Measurements from ENCODE around the gene KIAA1328.
A peak's percentile ranks its signal among the peaks of the same experiment; 100 is the strongest.
"Not testable (repeated sequence)": the region's sequence is repeated elsewhere in the genome, so short reads cannot be mapped to it uniquely, and the experiment has no call there.

The KIAA1328 gene

GRCh38 chr18:37161491-37161890 is 332.6 kb downstream of the KIAA1328 start:
- no peak for DNase-seq

- no peak for DNase-seq
Observed at GRCh38 chr18:37162551-37162950, 333.6 kb downstream of the KIAA1328 start.

DNA sequence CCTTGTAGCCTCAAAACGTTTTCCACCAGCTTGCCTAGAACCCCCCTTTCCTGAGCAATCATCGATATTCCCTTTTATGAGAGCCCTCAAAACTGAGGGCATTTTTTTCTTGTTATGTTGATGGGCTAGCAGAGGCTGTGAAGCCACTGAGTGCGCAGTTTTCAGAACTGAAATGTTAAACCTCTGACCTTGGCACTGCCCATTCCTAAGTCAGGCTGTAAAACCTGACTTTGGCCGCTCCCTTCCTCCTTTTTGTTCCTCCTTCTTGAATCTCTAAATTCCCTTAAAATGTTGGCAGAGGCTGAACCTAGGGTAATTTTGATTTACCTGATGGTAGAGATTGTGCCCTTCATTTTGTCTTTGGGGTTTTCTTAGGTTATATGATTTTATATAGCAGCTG is 334.2 kb downstream of the KIAA1328 start:
- no peak for DNase-seq

GRCh38 chr18:37166491-37166890 is 337.6 kb downstream of the KIAA1328 start:
- DNase-seq = no peak

- not testable (repeated sequence) for DNase-seq
Observed at GRCh38 chr18:37166966-37167365, 338.0 kb downstream of the KIAA1328 start.

GRCh38 chr18:37170984-37171383 is 342.1 kb downstream of the KIAA1328 start:
- DNase-seq = no peak

- DNase-seq = no peak
Observed at GRCh38 chr18:37173384-37173783, 344.5 kb downstream of the KIAA1328 start.

DNA sequence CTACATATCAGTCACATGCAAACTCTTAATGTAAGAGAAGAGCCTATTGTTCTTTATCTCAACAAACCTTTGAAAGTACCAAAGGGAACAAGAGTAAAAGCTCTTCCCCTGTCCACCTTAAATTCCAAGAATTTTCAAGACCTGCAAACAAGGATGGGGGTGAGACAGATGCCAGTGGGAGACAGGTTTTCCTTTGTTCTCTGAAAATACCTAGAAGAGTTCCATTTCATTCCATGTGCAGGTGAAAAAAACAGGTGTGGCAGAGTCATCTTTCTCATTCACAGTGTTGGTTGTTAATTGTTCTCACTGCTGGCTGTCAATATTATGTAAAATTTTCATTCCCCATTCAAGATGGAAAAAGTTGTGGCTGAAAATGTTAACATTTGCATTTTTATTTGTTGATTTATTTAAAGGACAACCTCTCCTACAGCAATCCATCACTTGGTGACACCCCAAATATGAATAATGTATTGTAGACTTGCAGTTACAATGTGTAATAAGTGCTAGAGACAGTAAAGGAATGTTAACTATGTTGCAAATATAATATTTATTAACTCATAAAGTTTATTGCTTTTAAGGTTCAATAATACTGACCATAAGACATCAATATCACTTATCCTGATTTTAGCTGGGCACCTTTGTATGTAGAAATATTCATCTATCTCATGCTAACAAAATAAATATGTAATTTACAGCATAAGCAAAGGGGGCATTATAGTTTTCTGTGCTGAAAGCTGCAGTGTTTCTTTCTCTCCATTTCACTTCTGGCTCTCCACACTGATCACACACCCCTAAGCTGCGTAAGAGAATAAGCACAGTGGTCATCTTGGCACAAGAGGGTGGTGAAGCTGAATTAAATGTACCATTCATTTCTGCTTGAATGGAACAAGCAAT is 347.0 kb downstream of the KIAA1328 start:
- no peak for DNase-seq

DNA sequence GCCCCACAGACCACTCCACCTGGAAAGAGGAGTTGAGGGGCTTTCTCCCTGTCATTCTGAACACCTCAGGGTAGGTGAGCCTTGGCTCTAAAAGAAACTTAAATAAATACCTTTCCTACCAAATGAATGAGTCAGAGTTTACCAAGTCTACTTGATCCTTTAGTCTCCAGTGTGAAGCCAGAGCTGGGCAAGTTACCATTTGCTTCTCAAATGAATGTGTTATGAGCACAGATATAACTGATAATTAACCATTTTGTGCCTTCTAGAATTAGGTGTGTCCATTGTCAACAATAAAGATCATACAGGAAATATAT is 347.7 kb downstream of the KIAA1328 start:
- no peak for DNase-seq

DNA sequence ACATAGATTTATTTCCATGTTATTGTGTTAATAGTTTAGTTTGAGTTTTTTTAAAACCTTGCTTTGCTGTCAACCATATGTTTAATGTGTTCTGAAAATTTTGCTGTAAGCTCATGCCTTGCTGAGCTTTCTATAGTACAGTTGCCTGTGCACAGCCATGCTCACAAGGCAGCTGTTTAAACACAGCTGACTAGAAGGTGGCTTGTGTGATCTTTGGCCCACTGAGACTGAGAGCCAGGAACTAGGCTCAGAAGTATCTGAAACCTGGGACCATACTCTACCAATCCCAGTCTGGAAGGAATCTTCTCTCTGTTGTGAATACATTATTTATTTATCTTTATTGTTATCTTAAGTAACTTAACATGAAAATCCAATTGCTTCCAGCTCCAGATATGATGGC is 350.5 kb downstream of the KIAA1328 start:
- peak; percentile 13 for DNase-seq

GRCh38 chr18:37180086-37180485 is 351.2 kb downstream of the KIAA1328 start:
- no peak for DNase-seq

GRCh38 chr18:37182340-37183135 is 353.6 kb downstream of the KIAA1328 start:
- no peak for DNase-seq

- DNase-seq = no peak
Observed at GRCh38 chr18:37184209-37184868, 355.4 kb downstream of the KIAA1328 start.

GRCh38 chr18:37188016-37188791 is 359.3 kb downstream of the KIAA1328 start:
- DNase-seq = no peak

- no peak for DNase-seq
Observed at GRCh38 chr18:37199741-37200140, 370.8 kb downstream of the KIAA1328 start.

DNA sequence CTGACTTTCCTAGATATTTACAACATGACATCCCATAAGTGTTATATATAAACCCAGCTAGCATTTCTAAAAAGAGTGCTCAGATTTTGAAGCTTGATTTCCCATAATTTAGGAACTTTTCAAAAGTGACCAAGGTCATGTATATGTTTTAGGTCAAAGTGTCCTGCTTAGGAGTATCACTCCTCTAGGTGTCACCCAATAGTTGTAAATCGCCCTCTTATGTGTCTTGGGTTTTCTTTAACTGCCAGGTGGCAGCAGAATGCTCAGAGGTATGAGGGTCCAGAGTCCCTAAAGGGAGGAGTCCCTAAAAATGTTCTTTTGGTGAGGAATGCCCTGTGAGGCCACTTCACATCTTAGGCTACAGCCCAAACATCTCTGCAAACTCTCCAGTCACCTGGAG is 378.4 kb downstream of the KIAA1328 start:
- DNase-seq = no peak

DNA sequence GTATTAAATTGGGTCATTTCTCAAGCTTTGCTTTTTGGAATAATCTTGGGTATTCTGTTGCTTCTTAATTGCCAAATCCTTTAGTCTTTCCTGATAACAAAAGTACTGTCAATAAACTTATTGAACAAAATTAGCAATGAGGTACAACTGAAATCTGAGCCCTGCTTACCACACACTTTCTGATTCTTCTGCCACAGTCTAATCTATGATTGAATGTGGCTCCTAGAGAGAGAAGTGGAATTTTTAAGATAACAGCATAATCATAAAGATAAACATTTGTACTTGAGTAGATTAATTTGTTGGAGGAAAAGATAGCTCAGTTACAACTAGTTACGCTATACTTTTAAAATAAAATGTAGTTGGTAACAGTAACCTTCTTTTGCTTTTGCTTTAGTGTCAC is 381.9 kb downstream of the KIAA1328 start:
- DNase-seq = no peak

DNA sequence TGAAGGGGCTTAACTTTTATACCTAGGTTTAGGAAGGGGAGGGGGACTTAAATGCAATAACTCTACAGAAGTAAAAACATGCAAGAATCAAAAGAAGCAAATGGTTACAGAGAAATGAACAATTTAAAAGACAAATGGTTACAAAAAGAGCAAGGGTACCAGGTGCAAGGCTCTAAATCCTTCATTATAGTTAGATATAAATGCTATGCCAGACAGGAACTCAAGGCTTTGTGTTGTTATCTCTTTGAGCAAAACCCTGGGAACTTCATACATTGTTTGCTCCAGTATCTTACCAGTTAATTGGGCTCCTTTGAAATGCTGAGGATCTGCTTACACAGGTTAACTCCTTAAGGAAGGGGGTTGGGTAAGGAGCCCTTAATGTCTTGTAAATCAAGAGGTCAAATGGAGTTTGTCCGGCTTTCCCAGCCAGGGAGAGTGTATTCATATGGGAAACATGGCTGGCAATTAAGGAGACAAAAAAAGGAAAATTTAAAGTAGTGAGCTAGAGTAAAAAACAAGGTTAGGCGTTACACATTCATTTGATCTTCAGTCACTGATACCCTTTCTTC is 389.2 kb downstream of the KIAA1328 start:
- no peak for DNase-seq

DNA sequence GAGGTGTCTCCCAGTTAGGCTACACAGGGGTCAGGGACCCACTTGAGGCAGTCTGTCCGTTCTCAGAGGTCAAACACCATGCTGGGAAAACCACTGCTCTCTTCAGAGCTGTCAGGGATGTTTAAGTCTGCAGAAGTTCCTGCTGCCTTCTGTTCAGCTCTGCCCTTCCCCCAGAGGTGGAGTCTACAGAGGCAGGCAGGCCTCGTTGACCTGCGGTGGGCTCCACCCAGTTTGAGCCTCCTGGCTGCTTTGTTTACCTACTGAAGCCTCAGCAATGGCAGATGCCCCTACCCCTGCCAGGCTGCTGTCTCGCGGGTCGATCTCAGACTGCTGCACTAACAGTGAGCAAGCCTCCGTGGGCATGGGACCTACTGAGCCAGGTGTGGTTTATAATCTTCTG is 390.3 kb downstream of the KIAA1328 start:
- no peak for DNase-seq

- DNase-seq = no peak
Observed at GRCh38 chr18:37222354-37222998, 393.5 kb downstream of the KIAA1328 start.

DNA sequence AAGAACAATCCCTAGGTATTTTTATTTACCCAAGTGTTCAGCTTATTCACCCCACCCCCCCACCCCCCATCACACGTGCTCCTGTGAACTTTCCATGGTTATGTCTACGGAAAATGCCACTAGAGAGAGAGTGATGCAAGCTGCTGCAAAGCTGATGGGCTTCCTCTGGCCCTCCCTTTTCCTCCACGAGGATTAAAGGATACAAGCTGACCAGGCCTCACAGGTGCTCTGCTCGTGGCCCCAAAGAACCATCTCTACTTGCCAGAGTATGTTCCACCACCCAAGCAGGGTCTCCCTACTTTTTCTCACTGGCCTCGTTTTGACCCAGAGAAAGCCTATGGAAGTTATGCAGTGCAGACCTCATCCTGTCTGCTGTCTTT is 394.1 kb downstream of the KIAA1328 start:
- DNase-seq = no peak

- DNase-seq = no peak
Observed at GRCh38 chr18:37225279-37225678, 396.4 kb downstream of the KIAA1328 start.

Measured in eye (tissue), 1 donor.